Panc1 (cell line): ENCODE measurements around the gene GNAQ. TPM values are rescaled to one million over a fixed set of nuclear protein-coding genes. Genes with fewer than 3 reads are reported as not detected.
"Not testable (repeated sequence)": the region's sequence is repeated elsewhere in the genome, so short reads cannot be mapped to it uniquely, and the experiment has no call there.

Source experiments
- ATAC-seq: fragments of 200-7000 bp; cut with Tn5 transposase; 2 replicates; pipeline ENCODE4 v1.9.1; 2020; ENCODE audit warnings: mild to moderate bottlenecking, moderate library complexity
- BruUV-seq: library from RNA; stranded (reverse); fragments of 400-500 nt; replicated peaks from 2 replicates; lab custom pipeline; 2021; lab: Mats Ljungman, UMichigan
- CTCF ChIA-PET: fragments of 300-600 bp; sonication (Branson Sonifier 250); formaldehyde crosslinking; loops from one replicate; lab custom pipeline; 2022; ENCODE audit warnings: antibody characterized with exemption; lab: Charles Lee
- POLR2A ChIA-PET: fragments of 300-600 bp; sonication (Branson Sonifier 250); formaldehyde crosslinking; loops from one replicate; lab custom pipeline; 2022; ENCODE audit warnings: antibody characterized with exemption; lab: Charles Lee
- DNase-seq: peaks from one replicate; pipeline ENCODE4 v3.0.0-alpha.2; 2010; ENCODE audit warnings: low read depth, low spot score
- H3K27ac ChIP-seq: 2 replicates; pipeline ENCODE4 v1.5.1; 2011; ENCODE audit warnings: mild to moderate bottlenecking, low read length, inconsistent platforms
- H3K27me3 ChIP-seq: fragments of 200-500 bp; sonication (Bioruptor generic); 2 replicates; pipeline ENCODE4 v1.6.0; 2014; ENCODE audit warnings: low read length, inconsistent platforms; ENCODE audit not compliant: control insufficient read depth, insufficient read depth
- H3K36me3 ChIP-seq: fragments of 200-500 bp; sonication (Bioruptor generic); 2 replicates; pipeline ENCODE4 v1.5.1; 2014; ENCODE audit warnings: inconsistent platforms, mild to moderate bottlenecking, low read length, moderate library complexity; ENCODE audit not compliant: control insufficient read depth, insufficient read depth
- H3K4me1 ChIP-seq: 2 replicates; pipeline ENCODE4 v1.5.1; 2011; ENCODE audit warnings: inconsistent platforms, mild to moderate bottlenecking, low read length, moderate library complexity; ENCODE audit not compliant: control insufficient read depth, insufficient read depth
- H3K4me3 ChIP-seq, 2 experiments: 2 replicates each; pipeline ENCODE4 v1.5.1; 2011 to 2012; ENCODE audit warnings: low read depth in 2 of 2, low read length in 2 of 2, mild to moderate bottlenecking in 2 of 2, inconsistent platforms in 1 of 2, moderate library complexity in 1 of 2
- H3K9me3 ChIP-seq: fragments of 200-500 bp; sonication (Bioruptor generic); 2 replicates; pipeline ENCODE4 v1.5.1; 2014; ENCODE audit warnings: low read depth, mild to moderate bottlenecking, inconsistent platforms, low read length, moderate library complexity; ENCODE audit not compliant: control insufficient read depth, insufficient read depth
- CTCF ChIP-seq: fragments of 450-650 bp; IDR thresholded peaks from 2 replicates; pipeline ENCODE4 v1.5.1; 2017; ENCODE audit warnings: mild to moderate bottlenecking
- POLR2AphosphoS5 ChIP-seq: IDR thresholded peaks from 2 replicates; pipeline ENCODE4 v1.6.1; 2012; ENCODE audit warnings: mild to moderate bottlenecking, low read depth, low read length, moderate library complexity
- SIN3A ChIP-seq: IDR thresholded peaks from 2 replicates; pipeline ENCODE4 v1.6.1; 2012; ENCODE audit warnings: low read depth, mild to moderate bottlenecking, low read length, moderate library complexity, borderline replicate concordance; ENCODE audit not compliant: insufficient read depth
- TCF7L2 ChIP-seq: IDR thresholded peaks from 2 replicates; pipeline ENCODE4 v1.6.1; 2011; ENCODE audit warnings: mild to moderate bottlenecking, low read depth, low read length, inconsistent platforms
- in situ Hi-C: cut with HindIII; loops from 2 replicates; pipeline ENCODE4 v1.10.0; 2016; ENCODE audit warnings: low sequenced_read_pairs, low pct_unique_long_range_greater_than_20kb
- intact Hi-C: fragments of 100-400 bp; cut with micrococcal nuclease; formaldehyde crosslinking; loops from one replicate; pipeline ENCODE4 v1.10.0; 2022; ENCODE audit not compliant: unreplicated experiment
- total RNA-seq: library from RNA; stranded (reverse); gene quantifications from one replicate; pipeline ENCODE4 v1.2.1, GENCODE V29; 2021; ENCODE audit not compliant: unreplicated experiment
- TF ChIP-seq, protein P1 (sequence below), 2 experiments: IDR thresholded peaks; 2 replicates each; pipeline ENCODE4 v1.6.1; 2011 to 2012; ENCODE audit warnings: low read depth in 2 of 2, control low read depth in 1 of 2, low read length in 1 of 2, mild to moderate bottlenecking in 1 of 2, moderate library complexity in 1 of 2; ENCODE audit not compliant: insufficient read depth in 1 of 2

Gene GNAQ
- total RNA-seq, 1 experiment from 2014 or later: 34.5 TPM

DNA sequence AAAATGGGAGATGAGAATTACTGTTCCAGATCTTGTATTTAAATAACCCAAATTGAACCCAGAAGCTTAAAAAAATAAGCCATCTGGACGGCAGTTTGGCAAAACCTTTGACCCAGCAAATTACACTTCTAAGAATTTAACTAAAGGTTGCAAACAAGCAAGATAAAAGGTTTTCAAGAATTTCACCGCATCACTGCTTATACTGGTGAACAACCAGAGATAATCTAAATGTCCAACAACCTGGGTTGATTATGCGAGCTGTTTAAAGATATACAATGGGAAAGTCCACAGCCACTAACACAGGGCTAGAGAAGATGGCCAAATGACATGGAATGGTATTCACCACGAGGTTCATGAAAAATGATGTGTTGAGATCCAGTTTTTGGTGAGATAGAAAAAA lies 149.3 kb downstream of the GNAQ start:
- DNase-seq (no peak), ATAC-seq (no peak)
- no peaks in the 10 kb centered on the region for H3K36me3 ChIP-seq
- TF ChIP-seq, protein P1, sequence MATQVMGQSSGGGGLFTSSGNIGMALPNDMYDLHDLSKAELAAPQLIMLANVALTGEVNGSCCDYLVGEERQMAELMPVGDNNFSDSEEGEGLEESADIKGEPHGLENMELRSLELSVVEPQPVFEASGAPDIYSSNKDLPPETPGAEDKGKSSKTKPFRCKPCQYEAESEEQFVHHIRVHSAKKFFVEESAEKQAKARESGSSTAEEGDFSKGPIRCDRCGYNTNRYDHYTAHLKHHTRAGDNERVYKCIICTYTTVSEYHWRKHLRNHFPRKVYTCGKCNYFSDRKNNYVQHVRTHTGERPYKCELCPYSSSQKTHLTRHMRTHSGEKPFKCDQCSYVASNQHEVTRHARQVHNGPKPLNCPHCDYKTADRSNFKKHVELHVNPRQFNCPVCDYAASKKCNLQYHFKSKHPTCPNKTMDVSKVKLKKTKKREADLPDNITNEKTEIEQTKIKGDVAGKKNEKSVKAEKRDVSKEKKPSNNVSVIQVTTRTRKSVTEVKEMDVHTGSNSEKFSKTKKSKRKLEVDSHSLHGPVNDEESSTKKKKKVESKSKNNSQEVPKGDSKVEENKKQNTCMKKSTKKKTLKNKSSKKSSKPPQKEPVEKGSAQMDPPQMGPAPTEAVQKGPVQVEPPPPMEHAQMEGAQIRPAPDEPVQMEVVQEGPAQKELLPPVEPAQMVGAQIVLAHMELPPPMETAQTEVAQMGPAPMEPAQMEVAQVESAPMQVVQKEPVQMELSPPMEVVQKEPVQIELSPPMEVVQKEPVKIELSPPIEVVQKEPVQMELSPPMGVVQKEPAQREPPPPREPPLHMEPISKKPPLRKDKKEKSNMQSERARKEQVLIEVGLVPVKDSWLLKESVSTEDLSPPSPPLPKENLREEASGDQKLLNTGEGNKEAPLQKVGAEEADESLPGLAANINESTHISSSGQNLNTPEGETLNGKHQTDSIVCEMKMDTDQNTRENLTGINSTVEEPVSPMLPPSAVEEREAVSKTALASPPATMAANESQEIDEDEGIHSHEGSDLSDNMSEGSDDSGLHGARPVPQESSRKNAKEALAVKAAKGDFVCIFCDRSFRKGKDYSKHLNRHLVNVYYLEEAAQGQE (IDR thresholded peaks at IDR 0.05; ENCODE audit: insufficient read depth in 1 of 2, low read depth in 2 of 2, low read length in 1 of 2): no peak
- no peak for TF ChIP-seq TCF7L2
- no peak for TF ChIP-seq SIN3A
- no peaks in the 10 kb centered on the region for H3K9me3 ChIP-seq
- no peak overlapping the region for H3K27ac ChIP-seq
- intact Hi-C loops (no loop called here), in situ Hi-C loops (no loop called here)
- H3K4me1 ChIP-seq: no peaks in the 10 kb centered on the region
- ChIA-PET POLR2A (no interaction called here), CTCF (no interaction called here)
- H3K27me3 ChIP-seq: no peaks in the 10 kb centered on the region
- BruUV-seq: no TSS peak
- H3K4me3 ChIP-seq: no peak overlapping the region

GRCh38 chr9:77881634-77882033 lies 150.0 kb downstream of the GNAQ start:
- intact Hi-C loops, H3K4me1 ChIP-seq, H3K27me3 ChIP-seq, DNase-seq, H3K9me3 ChIP-seq, POLR2A ChIA-PET, CTCF ChIA-PET, ATAC-seq, in situ Hi-C loops, H3K4me3 ChIP-seq, H3K36me3 ChIP-seq, BruUV-seq, H3K27ac ChIP-seq: not testable (repeated sequence)

DNA sequence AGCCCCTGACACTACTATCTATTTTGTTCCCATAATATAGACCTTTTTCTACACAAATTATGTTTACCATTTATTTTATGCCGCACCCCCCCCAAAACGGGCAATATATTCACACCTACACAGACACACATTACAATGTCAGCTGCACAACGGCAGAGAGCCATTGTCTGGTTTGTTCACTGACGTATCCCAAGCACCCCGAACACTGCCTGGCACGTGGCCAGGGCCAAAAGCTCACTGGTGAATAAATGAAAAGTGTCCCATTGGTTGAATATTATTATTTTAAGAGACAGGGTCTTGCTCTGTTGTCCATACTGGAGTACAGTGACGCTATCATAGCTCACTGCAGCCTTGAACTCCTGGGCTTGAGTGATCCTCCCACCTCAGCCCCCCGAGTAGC lies 150.5 kb downstream of the GNAQ start:
- CTCF ChIA-PET: no interaction called here
- no peaks in the 10 kb centered on the region for H3K36me3 ChIP-seq
- H3K27me3 ChIP-seq: no peaks in the 10 kb centered on the region
- TF ChIP-seq CTCF (no peak), POLR2AphosphoS5 (no peak), TCF7L2 (no peak), SIN3A (no peak)
- TF ChIP-seq, protein P1 (IDR thresholded peaks at IDR 0.05; ENCODE audit: insufficient read depth in 1 of 2, low read depth in 2 of 2, low read length in 1 of 2): no peak
- H3K4me3 ChIP-seq: no peak overlapping the region
- no peak overlapping the region for H3K27ac ChIP-seq
- in situ Hi-C loops: no loop called here
- no peaks in the 10 kb centered on the region for H3K4me1 ChIP-seq
- no peak for DNase-seq
- intact Hi-C loops: no loop called here
- BruUV-seq: no TSS peak
- no peak for ATAC-seq
- H3K9me3 ChIP-seq: no peaks in the 10 kb centered on the region
- POLR2A ChIA-PET: no interaction called here
